Measurements from ENCODE around the gene IFT88. TPM values are rescaled to one million over a fixed set of nuclear protein-coding genes. Genes with fewer than 3 reads are reported as not detected.

Gene IFT88
- polyA plus RNA-seq, 3 donors: 2.9 to 4.5 (median 4.1) TPM

DNA sequence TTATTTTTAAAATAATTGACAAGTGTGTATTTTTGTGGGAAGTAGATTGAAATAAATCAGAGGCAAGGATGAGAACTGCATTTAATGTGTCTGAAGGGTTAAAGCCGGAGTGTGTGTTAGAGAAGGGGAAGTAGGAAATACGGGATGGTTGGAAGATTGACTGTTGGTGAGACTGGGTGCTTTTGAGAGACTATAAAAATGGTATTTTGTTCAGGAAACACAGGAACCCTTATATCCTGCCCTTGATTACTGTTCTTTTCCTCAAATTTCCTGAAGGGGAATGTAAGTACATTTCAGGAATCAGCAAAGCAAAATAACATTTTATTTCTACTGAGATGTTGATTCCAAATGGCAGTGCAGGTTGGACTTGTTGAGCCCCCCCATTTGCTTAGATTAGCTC is 15.1 kb downstream of the IFT88 start:
- no peak overlapping the region for H3K9ac ChIP-seq (ENCODE audit: insufficient read depth, low read length, poor library complexity, severe bottlenecking)
- peaks cover 8% of the 10 kb centered on the region in 2 donors for H3K4me1 ChIP-seq (ENCODE audit: control insufficient read depth in 1 of 2, insufficient read depth in 2 of 2, low read length in 2 of 2)
- H3K79me2 ChIP-seq (ENCODE audit: insufficient read depth, low read length): no peaks in the 10 kb centered on the region
- peaks cover 4 to 20% of the 10 kb centered on the region in 2 donors for H3K36me3 ChIP-seq (replicated peaks in 1 of 2; ENCODE audit: control insufficient read depth in 1 of 2, insufficient read depth in 2 of 2, low read length in 2 of 2)
- Mint-ChIP-seq H3K9me3 (peaks cover 16 to 24% (median 20%) of the 10 kb centered on the region in 7 donors), H3K27me3 (ENCODE audit: low read depth in 3 of 3) (no peaks in the 10 kb centered on the region), H3K4me1 (peaks cover 8% of the 10 kb centered on the region), H3K4me3 (no peak overlapping the region), H3K36me3 (peaks cover 46 to 50% of the 10 kb centered on the region in 2 donors), H3K27ac (peak overlapping the region in 1 of 7 donors; percentile 55)
- H3K4me3 ChIP-seq (replicated peaks in 1 of 3; ENCODE audit: low read depth in 2 of 3, low read length in 3 of 3): no peak overlapping the region
- H2AFZ ChIP-seq (ENCODE audit: insufficient read depth, low read depth, low read length, poor library complexity, severe bottlenecking): no peak overlapping the region
- no peaks in the 10 kb centered on the region for H4K20me1 ChIP-seq (ENCODE audit: insufficient read depth, low read length)
- no peak overlapping the region for H3K27ac ChIP-seq (ENCODE audit: low read depth in 1 of 2, low read length in 2 of 2)
- no peak overlapping the region for H3K4me2 ChIP-seq (replicated peaks; ENCODE audit: extremely low read depth, low read length, poor library complexity, severe bottlenecking)
- intact Hi-C loops (cut with micrococcal nuclease): no loop called here
- TF ChIP-seq, protein P1, sequence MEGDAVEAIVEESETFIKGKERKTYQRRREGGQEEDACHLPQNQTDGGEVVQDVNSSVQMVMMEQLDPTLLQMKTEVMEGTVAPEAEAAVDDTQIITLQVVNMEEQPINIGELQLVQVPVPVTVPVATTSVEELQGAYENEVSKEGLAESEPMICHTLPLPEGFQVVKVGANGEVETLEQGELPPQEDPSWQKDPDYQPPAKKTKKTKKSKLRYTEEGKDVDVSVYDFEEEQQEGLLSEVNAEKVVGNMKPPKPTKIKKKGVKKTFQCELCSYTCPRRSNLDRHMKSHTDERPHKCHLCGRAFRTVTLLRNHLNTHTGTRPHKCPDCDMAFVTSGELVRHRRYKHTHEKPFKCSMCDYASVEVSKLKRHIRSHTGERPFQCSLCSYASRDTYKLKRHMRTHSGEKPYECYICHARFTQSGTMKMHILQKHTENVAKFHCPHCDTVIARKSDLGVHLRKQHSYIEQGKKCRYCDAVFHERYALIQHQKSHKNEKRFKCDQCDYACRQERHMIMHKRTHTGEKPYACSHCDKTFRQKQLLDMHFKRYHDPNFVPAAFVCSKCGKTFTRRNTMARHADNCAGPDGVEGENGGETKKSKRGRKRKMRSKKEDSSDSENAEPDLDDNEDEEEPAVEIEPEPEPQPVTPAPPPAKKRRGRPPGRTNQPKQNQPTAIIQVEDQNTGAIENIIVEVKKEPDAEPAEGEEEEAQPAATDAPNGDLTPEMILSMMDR (IDR thresholded peaks at IDR 0.05): no peak
- DNase-seq: no peak
- H3K9me3 ChIP-seq (replicated peaks in 1 of 2; ENCODE audit: control insufficient read depth in 1 of 2, insufficient read depth in 1 of 2, low read length in 2 of 2): peaks cover 11 to 19% of the 10 kb centered on the region in 2 donors
- H3K27me3 ChIP-seq (ENCODE audit: control insufficient read depth in 2 of 2, insufficient read depth in 2 of 2, low read length in 2 of 2): no peaks in the 10 kb centered on the region
- 0% methylated on average over 1 of the region's 2 CpGs for WGBS (ENCODE audit: insufficient coverage)

DNA sequence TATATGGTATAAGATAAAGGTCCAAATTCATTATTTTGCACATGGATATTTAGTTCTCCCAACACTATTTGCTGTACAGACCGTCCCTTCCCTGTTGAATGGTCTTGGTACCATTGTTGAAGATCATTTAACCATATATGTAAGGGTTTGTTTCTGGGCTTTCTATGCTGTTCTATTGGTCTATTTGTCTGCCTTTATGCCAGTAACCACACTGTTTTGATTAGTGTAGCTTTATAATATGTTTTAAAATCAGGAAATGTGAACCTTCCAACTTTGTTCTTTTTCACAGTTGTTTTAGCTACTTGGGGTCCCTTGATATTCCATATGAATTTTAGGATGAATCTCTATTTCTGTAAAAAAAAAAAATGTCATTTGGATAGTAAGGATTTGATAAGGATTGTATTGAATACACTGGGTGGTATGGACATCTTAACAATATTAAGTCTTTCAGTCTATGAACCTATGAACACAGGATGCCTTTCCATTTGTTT is 16.9 kb downstream of the IFT88 start:
- no peak overlapping the region for H3K4me2 ChIP-seq (replicated peaks; ENCODE audit: extremely low read depth, low read length, poor library complexity, severe bottlenecking)
- H3K27me3 ChIP-seq (ENCODE audit: control insufficient read depth in 2 of 2, insufficient read depth in 2 of 2, low read length in 2 of 2): no peaks in the 10 kb centered on the region
- no CpG with 5 or more reads among the region's 1 CpG for WGBS (ENCODE audit: insufficient coverage)
- no peak overlapping the region for H3K9ac ChIP-seq (ENCODE audit: insufficient read depth, low read length, poor library complexity, severe bottlenecking)
- no peaks in the 10 kb centered on the region for H4K20me1 ChIP-seq (ENCODE audit: insufficient read depth, low read length)
- H3K4me1 ChIP-seq (ENCODE audit: control insufficient read depth in 1 of 2, insufficient read depth in 2 of 2, low read length in 2 of 2): peaks cover 8% of the 10 kb centered on the region in 2 donors
- Mint-ChIP-seq H3K27ac (no peak overlapping the region), H3K9me3 (peaks cover 9 to 19% (median 15%) of the 10 kb centered on the region in 7 donors), H3K4me3 (no peak overlapping the region), H3K4me1 (peaks cover 8% of the 10 kb centered on the region), H3K27me3 (ENCODE audit: low read depth in 3 of 3) (peaks cover 0 to 1% (median 0%) of the 10 kb centered on the region in 3 donors), H3K36me3 (peaks cover 36 to 38% of the 10 kb centered on the region in 2 donors)
- peaks cover 11 to 19% of the 10 kb centered on the region in 2 donors for H3K9me3 ChIP-seq (replicated peaks in 1 of 2; ENCODE audit: control insufficient read depth in 1 of 2, insufficient read depth in 1 of 2, low read length in 2 of 2)
- H3K4me3 ChIP-seq (replicated peaks in 1 of 3; ENCODE audit: low read depth in 2 of 3, low read length in 3 of 3): no peak overlapping the region
- no peak overlapping the region for H3K27ac ChIP-seq (ENCODE audit: low read depth in 1 of 2, low read length in 2 of 2)
- peaks cover 4 to 20% of the 10 kb centered on the region in 2 donors for H3K36me3 ChIP-seq (replicated peaks in 1 of 2; ENCODE audit: control insufficient read depth in 1 of 2, insufficient read depth in 2 of 2, low read length in 2 of 2)
- intact Hi-C loops (cut with micrococcal nuclease): no loop called here
- no peak overlapping the region for H2AFZ ChIP-seq (ENCODE audit: insufficient read depth, low read depth, low read length, poor library complexity, severe bottlenecking)
- DNase-seq: no peak
- TF ChIP-seq, protein P1 (IDR thresholded peaks at IDR 0.05): no peak
- no peaks in the 10 kb centered on the region for H3K79me2 ChIP-seq (ENCODE audit: insufficient read depth, low read length)
